IgD-negative memory B cell (primary cell): ENCODE data around the gene STK4. TPM values are rescaled to one million over a fixed set of nuclear protein-coding genes. Genes with fewer than 3 reads are reported as not detected.
"Not testable (repeated sequence)": the region's sequence is repeated elsewhere in the genome, so short reads cannot be mapped to it uniquely, and the experiment has no call there.

Experiments used
- H3K27ac Mint-ChIP-seq, 3 donors: one replicate each; pipeline ENCODE4 v1.8.0; 2020 to 2022; ENCODE audit warnings: mild to moderate bottlenecking in 3 of 3, mixed read lengths in 3 of 3, moderate library complexity in 1 of 3
- H3K27me3 Mint-ChIP-seq: one replicate; pipeline ENCODE4 v1.8.0; 2021; ENCODE audit warnings: mixed read lengths
- H3K36me3 Mint-ChIP-seq: one replicate; pipeline ENCODE4 v1.8.0; 2020; ENCODE audit warnings: mild to moderate bottlenecking, mixed read lengths
- H3K4me1 Mint-ChIP-seq, 3 donors: one replicate each; pipeline ENCODE4 v1.8.0; 2020 to 2022; ENCODE audit warnings: mixed read lengths in 3 of 3, mild to moderate bottlenecking in 1 of 3
- H3K4me3 Mint-ChIP-seq, 4 donors: one replicate each; pipeline ENCODE4 v1.8.0; 2020 to 2022; ENCODE audit warnings: mild to moderate bottlenecking in 4 of 4, mixed read lengths in 4 of 4, moderate library complexity in 3 of 4
- H3K9me3 Mint-ChIP-seq, 3 donors: one replicate each; pipeline ENCODE4 v1.8.0; 2020 to 2021; ENCODE audit warnings: mixed read lengths in 3 of 3, mild to moderate bottlenecking in 1 of 3
- polyA plus RNA-seq: library from polyadenylated mRNA; unstranded; fragments of 300-500 nt; fragmentation: Illumina TruSeq; gene quantifications from one replicate; pipeline ENCODE4 v1.2.3, GENCODE V29; 2021

Gene STK4
- polyA plus RNA-seq, 1 donor from 2014 or later, result 131 TPM

- Mint-ChIP-seq H3K27me3 (no peaks in the 10 kb centered on the region), H3K36me3 (peaks cover 14% of the 10 kb centered on the region)
These were observed 15.6 kb downstream of the STK4 start for GRCh38 chr20:44981736-44982406.

DNA sequence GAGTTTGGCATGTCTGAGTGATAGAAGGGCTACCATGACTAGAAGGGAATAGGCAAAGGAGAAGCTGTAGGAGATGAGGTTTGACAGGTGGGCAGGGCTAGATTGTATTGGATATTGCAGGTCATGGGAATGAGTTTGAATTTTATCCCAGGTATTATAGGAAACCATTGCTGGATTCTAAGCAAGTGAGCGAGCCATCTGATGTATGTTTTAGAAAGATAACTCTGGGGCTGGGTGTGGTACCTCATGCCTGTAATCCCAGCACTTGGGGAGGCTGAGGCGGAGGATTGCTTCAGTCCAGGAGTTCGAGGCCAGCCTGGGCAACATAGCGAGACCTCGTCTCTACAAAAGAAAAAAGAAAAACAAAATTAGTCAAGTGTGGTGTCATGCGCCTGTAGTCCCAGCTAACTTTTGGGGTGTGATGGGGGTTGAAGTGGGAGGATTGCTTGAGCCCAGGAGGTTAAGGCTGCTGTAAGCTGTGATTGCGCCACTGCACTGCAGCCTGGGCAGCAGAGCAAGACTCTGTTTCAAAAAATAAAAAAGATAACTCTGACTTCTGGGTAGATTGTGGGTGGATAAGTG lies 16.9 kb downstream of the STK4 start:
- Mint-ChIP-seq H3K27ac (peak overlapping the region in 2 of 3 donors; percentile 44 to 95), H3K4me3 (peak overlapping the region in 1 of 4 donors; percentile 53), H3K27me3 (no peaks in the 10 kb centered on the region), H3K36me3 (peaks cover 7% of the 10 kb centered on the region), H3K4me1 (peaks cover 36 to 48% (median 39%) of the 10 kb centered on the region in 3 donors), H3K9me3 (no peaks in the 10 kb centered on the region)

More at GRCh38 chr20:44981736-44982406, 15.6 kb downstream of the STK4 start:
- Mint-ChIP-seq H3K4me3 (no peak overlapping the region), H3K4me1 (peaks cover 42 to 57% (median 48%) of the 10 kb centered on the region in 3 donors), H3K27ac (peak overlapping the region; percentile 84 to 97 (median 95)), H3K9me3 (no peaks in the 10 kb centered on the region)

DNA sequence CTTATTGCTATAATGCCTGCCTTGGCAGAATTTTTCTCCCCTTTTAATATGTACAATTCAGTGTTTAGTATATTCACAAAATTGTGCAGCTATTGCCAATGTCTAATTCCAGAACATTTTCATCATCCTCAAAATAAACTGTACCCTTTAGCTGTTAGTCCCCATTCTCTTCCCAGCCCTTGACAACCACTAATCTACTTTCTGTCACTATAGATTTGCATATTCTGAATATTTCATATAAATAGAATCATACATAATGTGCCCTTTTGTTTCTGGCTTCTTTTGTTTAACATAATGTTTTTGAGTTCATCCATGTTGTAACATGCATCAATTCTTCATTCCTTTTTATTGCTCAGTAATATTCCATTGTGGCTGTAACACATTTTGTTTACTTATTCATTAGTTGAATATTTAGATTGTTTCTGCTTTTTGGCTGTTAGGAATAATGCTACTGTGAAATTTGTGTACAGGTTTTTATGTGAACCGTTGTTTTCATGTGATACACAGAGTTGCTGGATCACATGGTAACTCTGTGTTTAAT lies 22.4 kb downstream of the STK4 start:
- H3K4me1 Mint-ChIP-seq, result peaks cover 34 to 51% (median 48%) of the 10 kb centered on the region in 3 donors
- H3K27me3 Mint-ChIP-seq, result no peaks in the 10 kb centered on the region
- H3K27ac Mint-ChIP-seq, result peak overlapping the region; percentile 4 to 64 (median 60)
- H3K4me3 Mint-ChIP-seq, result no peak overlapping the region
- H3K36me3 Mint-ChIP-seq, result peaks cover 9% of the 10 kb centered on the region
- no peaks in the 10 kb centered on the region for H3K9me3 Mint-ChIP-seq

GRCh38 chr20:44990425-44990824 lies 24.1 kb downstream of the STK4 start:
- H3K36me3 Mint-ChIP-seq, result peaks cover 9% of the 10 kb centered on the region

GRCh38 chr20:44990957-44991356 lies 24.6 kb downstream of the STK4 start:
- Mint-ChIP-seq H3K4me3 (peak overlapping the region; percentile 23 to 92 (median 62)), H3K4me1 (peaks cover 37 to 45% (median 45%) of the 10 kb centered on the region in 3 donors), H3K9me3 (no peaks in the 10 kb centered on the region), H3K27ac (peak overlapping the region; percentile 54 to 86 (median 71)), H3K36me3 (peaks cover 9% of the 10 kb centered on the region), H3K27me3 (no peaks in the 10 kb centered on the region)

More at GRCh38 chr20:44990425-44990824, 24.1 kb downstream of the STK4 start:
- H3K27ac Mint-ChIP-seq, result peak overlapping the region; percentile 54 to 93 (median 71)
- no peaks in the 10 kb centered on the region for H3K9me3 Mint-ChIP-seq
- H3K4me3 Mint-ChIP-seq, result peak overlapping the region; percentile 23 to 92 (median 62)
- H3K4me1 Mint-ChIP-seq, result peaks cover 34 to 51% (median 46%) of the 10 kb centered on the region in 3 donors
- H3K27me3 Mint-ChIP-seq, result no peaks in the 10 kb centered on the region

DNA sequence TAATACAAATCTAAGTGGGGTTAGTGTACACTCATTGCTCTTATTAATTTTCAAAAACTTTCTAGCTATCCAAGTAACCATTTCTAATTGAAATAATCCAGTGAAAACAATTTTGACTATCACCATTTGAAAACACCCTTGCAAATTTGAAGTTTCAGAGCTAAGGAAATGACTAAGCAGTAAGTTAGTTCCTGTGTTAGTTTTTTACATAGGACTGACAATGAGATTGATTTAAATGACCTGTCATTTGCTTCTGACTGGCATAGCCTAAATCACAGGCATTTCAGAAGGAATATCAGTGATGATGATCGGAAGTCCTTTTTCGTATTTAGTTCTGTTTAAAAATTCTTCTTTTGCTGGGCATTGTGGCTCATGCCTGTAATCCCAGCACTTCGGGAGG lies 27.0 kb downstream of the STK4 start:
- Mint-ChIP-seq H3K4me1 (peaks cover 36 to 52% (median 50%) of the 10 kb centered on the region in 3 donors), H3K4me3 (peak overlapping the region in 1 of 4 donors; percentile 27), H3K27ac (peak overlapping the region in 1 of 3 donors; percentile 22), H3K27me3 (no peaks in the 10 kb centered on the region), H3K9me3 (no peaks in the 10 kb centered on the region), H3K36me3 (peaks cover 9% of the 10 kb centered on the region)

GRCh38 chr20:44997171-44997570 lies 30.9 kb downstream of the STK4 start:
- H3K36me3 Mint-ChIP-seq, result peaks cover 4% of the 10 kb centered on the region
- H3K4me1 Mint-ChIP-seq, result peaks cover 18 to 35% (median 29%) of the 10 kb centered on the region in 3 donors
- peak overlapping the region in 2 of 4 donors; percentile 71 to 87 for H3K4me3 Mint-ChIP-seq
- peak overlapping the region; percentile 67 to 88 (median 87) for H3K27ac Mint-ChIP-seq
- H3K9me3 Mint-ChIP-seq, result no peaks in the 10 kb centered on the region
- no peaks in the 10 kb centered on the region for H3K27me3 Mint-ChIP-seq

GRCh38 chr20:44997668-44998067 lies 31.4 kb downstream of the STK4 start:
- peaks cover 18 to 37% (median 29%) of the 10 kb centered on the region in 3 donors for H3K4me1 Mint-ChIP-seq
- peak overlapping the region; percentile 67 to 88 (median 87) for H3K27ac Mint-ChIP-seq
- peak overlapping the region in 2 of 4 donors; percentile 71 to 87 for H3K4me3 Mint-ChIP-seq
- no peaks in the 10 kb centered on the region for H3K27me3 Mint-ChIP-seq
- no peaks in the 10 kb centered on the region for H3K9me3 Mint-ChIP-seq
- peaks cover 4% of the 10 kb centered on the region for H3K36me3 Mint-ChIP-seq

GRCh38 chr20:45008521-45009049 lies 42.3 kb downstream of the STK4 start:
- Mint-ChIP-seq H3K27me3 (no peaks in the 10 kb centered on the region), H3K27ac (peak overlapping the region in 1 of 3 donors; percentile 3), H3K36me3 (no peaks in the 10 kb centered on the region), H3K9me3 (no peaks in the 10 kb centered on the region), H3K4me3 (no peak overlapping the region), H3K4me1 (peaks cover 5 to 19% (median 15%) of the 10 kb centered on the region in 3 donors)

DNA sequence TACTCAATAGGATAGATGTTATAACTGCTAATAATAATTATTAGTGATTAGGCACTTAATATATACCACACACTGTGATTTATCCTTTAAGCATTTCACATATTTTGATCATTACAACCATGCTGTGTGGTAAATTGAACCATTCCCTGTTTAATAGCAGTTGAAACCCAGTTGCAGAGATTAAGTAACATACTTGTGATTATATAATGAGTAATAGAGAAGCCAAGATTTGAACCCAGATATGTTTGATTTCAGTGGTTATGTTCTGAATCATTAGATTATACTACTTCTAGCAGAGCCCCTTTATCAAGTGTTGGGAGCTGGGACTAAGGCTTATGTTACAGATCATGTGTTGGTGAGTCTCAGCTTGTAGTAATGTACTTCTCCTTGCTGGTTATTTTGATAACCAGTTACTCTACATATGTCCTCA lies 44.1 kb downstream of the STK4 start:
- Mint-ChIP-seq H3K27ac (peak overlapping the region in 1 of 3 donors; percentile 75), H3K36me3 (no peaks in the 10 kb centered on the region), H3K27me3 (no peaks in the 10 kb centered on the region), H3K4me1 (peaks cover 5 to 19% (median 18%) of the 10 kb centered on the region in 3 donors), H3K4me3 (no peak overlapping the region), H3K9me3 (no peaks in the 10 kb centered on the region)

DNA sequence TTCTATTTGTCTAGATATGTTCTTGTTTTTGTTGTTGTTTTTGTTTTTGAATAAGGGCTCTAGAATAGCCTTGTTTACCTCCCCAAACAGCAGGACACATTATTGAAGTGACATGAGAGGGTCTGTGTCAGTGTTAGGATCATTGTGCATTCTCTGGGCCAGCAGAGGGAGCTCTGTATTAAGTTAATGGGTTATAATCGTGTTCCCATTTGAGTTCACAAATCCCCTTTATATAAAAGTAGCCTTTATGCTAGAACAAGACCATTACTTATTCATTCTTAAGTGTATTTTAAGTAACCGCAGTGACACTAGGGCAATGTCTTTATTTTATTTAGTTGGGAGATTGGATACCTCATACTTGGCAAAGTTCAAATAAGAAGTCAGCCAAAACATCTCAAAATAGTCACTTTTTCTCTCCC lies 44.8 kb downstream of the STK4 start:
- H3K36me3 Mint-ChIP-seq, result no peaks in the 10 kb centered on the region
- H3K27me3 Mint-ChIP-seq, result no peaks in the 10 kb centered on the region
- H3K4me1 Mint-ChIP-seq, result peaks cover 7 to 22% (median 19%) of the 10 kb centered on the region in 3 donors
- no peaks in the 10 kb centered on the region for H3K9me3 Mint-ChIP-seq
- H3K4me3 Mint-ChIP-seq, result no peak overlapping the region
- peak overlapping the region in 2 of 3 donors; percentile 27 to 75 for H3K27ac Mint-ChIP-seq

DNA sequence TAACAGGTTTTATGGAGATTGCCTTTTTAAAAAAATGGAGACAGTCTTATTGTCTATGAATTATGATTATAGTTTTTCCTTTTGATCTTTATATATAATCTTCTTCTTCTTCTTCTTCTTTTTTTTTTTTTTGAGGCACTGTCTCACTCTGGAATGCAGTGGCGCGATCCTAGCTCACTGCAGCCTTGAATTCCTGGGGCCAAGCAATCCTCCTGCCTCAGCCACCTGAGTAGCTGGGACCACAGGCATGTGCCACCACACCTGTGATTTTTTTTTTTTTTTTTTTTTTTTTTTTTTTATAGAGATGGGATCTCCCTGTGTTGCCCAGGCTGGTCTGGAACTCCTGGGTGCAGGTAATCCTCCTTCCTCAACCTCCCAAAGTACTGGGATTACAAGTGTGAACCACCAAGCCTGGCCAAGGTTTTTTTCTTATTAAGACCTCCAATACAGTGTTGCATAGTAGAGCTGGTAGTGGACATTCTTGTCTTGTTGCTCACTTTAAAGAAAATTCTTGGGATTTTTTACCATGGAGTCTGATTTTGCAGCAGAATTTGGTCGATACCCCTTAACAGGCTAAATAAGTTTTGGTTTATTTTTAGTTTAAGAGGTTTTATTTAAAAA lies 46.5 kb downstream of the STK4 start:
- no peak overlapping the region for H3K4me3 Mint-ChIP-seq
- H3K27me3 Mint-ChIP-seq, result no peaks in the 10 kb centered on the region
- no peaks in the 10 kb centered on the region for H3K9me3 Mint-ChIP-seq
- H3K27ac Mint-ChIP-seq, result peak overlapping the region in 1 of 3 donors; percentile 31
- H3K4me1 Mint-ChIP-seq, result peaks cover 9 to 26% (median 25%) of the 10 kb centered on the region in 3 donors
- H3K36me3 Mint-ChIP-seq, result no peaks in the 10 kb centered on the region

DNA sequence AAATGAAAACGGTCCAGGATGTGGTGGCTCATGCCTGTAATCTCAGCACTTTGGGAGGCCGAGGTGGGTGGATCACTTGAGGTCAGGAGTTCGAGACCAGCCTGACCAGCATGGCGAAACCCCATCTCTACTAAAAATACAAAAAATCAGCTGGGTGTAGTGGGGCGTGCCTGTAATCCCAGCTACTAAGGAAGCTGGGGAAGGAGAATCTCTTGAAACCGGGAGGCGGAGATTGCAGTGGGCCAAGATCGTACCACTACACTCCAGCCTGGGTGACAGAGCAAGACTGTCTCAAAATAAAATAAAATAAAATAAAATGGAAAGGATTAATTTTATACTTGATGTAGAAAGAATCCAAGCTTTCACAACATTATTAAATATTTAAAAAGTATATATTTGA lies 47.8 kb downstream of the STK4 start:
- not testable (repeated sequence) for H3K9me3 Mint-ChIP-seq, H3K4me3 Mint-ChIP-seq, H3K36me3 Mint-ChIP-seq, H3K27me3 Mint-ChIP-seq, H3K27ac Mint-ChIP-seq
- H3K4me1 Mint-ChIP-seq, result peaks cover 7 to 30% (median 26%) of the 10 kb centered on the region in 3 donors

DNA sequence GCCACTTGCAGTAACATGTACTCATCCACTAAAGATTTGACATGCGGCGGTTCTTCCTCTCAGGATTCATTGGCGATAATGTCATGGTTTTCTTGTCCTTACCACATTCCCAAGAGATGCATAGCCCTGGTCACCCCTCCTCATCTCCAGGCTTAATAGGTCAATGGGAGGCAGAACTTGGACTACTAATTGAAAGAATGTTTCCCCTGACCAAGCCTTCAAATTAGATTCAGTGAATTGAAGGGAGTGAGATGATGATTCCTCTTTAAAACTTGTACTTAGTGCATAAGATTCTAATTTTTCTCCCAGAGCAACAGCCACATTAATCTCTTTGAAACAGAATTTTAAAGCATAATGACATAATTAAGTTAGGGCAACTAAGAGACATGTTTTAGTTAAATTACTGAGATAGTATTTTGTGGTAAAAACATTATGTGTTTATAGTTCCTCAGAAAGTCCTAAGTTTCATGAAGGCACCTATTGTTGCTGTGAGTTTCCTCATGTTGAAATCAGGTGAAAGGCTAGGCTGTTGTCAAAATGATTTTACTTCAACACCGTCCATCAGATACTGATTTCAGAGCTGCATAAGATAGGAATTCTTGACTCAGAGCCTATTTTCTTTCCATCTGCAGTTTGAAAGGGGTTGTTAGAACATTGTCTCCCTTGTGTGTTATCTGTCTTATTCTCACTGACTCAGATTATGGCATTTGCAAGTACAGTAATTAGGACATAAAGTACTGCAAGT lies 48.5 kb downstream of the STK4 start:
- Mint-ChIP-seq H3K27ac (no peak overlapping the region), H3K36me3 (peaks cover 5% of the 10 kb centered on the region), H3K4me1 (peaks cover 7 to 24% (median 23%) of the 10 kb centered on the region in 3 donors), H3K4me3 (no peak overlapping the region), H3K27me3 (no peaks in the 10 kb centered on the region), H3K9me3 (no peaks in the 10 kb centered on the region)
